Chondrocyte (in vitro differentiated cells): ENCODE results near the gene FOXS1. TPM values are rescaled to one million over a fixed set of nuclear protein-coding genes. Genes with fewer than 3 reads are reported as not detected.

Experiments
- DNase-seq: peaks from one replicate; pipeline ENCODE4 v3.0.0; 2021; ENCODE audit warnings: mixed read lengths, low spot score
- H3K27ac Mint-ChIP-seq: one replicate; pipeline ENCODE4 v1.8.0; 2021; ENCODE audit warnings: mild to moderate bottlenecking, moderate library complexity, mixed read lengths; ENCODE audit not compliant: unreplicated experiment
- H3K27me3 Mint-ChIP-seq: 2 replicates; pipeline ENCODE4 v1.8.0; 2021; ENCODE audit warnings: low read depth, mixed read lengths
- H3K36me3 Mint-ChIP-seq: 2 replicates; pipeline ENCODE4 v1.8.0; 2021; ENCODE audit warnings: low read depth, mixed read lengths
- H3K4me1 Mint-ChIP-seq: 2 replicates; pipeline ENCODE4 v1.8.0; 2021; ENCODE audit warnings: low read depth, mild to moderate bottlenecking, mixed read lengths
- H3K4me3 Mint-ChIP-seq: one replicate; pipeline ENCODE4 v1.8.0; 2021; ENCODE audit warnings: mild to moderate bottlenecking, moderate library complexity, mixed read lengths; ENCODE audit not compliant: unreplicated experiment
- H3K9me3 Mint-ChIP-seq: 2 replicates; pipeline ENCODE4 v1.8.0; 2021; ENCODE audit warnings: low read depth, mixed read lengths
- total RNA-seq: library from RNA; stranded (reverse); gene quantifications from 3 replicates; pipeline ENCODE4 v1.2.1, GENCODE V29; 2021
- TF ChIP-seq, protein P1 (sequence below): fragments of 200-600 bp; sonication (generic); IDR thresholded peaks from 2 replicates; pipeline ENCODE4 v1.5.0; 2021; ENCODE audit warnings: antibody characterized with exemption, mild to moderate bottlenecking, moderate library complexity

FOXS1 gene
- total RNA-seq, 1 donor from 2014 or later: 192 TPM

- peak; percentile 90 for DNase-seq
- TF ChIP-seq, protein P1, sequence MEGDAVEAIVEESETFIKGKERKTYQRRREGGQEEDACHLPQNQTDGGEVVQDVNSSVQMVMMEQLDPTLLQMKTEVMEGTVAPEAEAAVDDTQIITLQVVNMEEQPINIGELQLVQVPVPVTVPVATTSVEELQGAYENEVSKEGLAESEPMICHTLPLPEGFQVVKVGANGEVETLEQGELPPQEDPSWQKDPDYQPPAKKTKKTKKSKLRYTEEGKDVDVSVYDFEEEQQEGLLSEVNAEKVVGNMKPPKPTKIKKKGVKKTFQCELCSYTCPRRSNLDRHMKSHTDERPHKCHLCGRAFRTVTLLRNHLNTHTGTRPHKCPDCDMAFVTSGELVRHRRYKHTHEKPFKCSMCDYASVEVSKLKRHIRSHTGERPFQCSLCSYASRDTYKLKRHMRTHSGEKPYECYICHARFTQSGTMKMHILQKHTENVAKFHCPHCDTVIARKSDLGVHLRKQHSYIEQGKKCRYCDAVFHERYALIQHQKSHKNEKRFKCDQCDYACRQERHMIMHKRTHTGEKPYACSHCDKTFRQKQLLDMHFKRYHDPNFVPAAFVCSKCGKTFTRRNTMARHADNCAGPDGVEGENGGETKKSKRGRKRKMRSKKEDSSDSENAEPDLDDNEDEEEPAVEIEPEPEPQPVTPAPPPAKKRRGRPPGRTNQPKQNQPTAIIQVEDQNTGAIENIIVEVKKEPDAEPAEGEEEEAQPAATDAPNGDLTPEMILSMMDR: no peak
- Mint-ChIP-seq H3K4me1 (peaks cover 15% of the 10 kb centered on the region), H3K4me3 (no peak overlapping the region), H3K27me3 (no peaks in the 10 kb centered on the region), H3K36me3 (no peaks in the 10 kb centered on the region), H3K9me3 (no peaks in the 10 kb centered on the region), H3K27ac (no peak overlapping the region)
Observed at GRCh38 chr20:31833931-31834521, 11.4 kb downstream of the FOXS1 start.

DNA sequence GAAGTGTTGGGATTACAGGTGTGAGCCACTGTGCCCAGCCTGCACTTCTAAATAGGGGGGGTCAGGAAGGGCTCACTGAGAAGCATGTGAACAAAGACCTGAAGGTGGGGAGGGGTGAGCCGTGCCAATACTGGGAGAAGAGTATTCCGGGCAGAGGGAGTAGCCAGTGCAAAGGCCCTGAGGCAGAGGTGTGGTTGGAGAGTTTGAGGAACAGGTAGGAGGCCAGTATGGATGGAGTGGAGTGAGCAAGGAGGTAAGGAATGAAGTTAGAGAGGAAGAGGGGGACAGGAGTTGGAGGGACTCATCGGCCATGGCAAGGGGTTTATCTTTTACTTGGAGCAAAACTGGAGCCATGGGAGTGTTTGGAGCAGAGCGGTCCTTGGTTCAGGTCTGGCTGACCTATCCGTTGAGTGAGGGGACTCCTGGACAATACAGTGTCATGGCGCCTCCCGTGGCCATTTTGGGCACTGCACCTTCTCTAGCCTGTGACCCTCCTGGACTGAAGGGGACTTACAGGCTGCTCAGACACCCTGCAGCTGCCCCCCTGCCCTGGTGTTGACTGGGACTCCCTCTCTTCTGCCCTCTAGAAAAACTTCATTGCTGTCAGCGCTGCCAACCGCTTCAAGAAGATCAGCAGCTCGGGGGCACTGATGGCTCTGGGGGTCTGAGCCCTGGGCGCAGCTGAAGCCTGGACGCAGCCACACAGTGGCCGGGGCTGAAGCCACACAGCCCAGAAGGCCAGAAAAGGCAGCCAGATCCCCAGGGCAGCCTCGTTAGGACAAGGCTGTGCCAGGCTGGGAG, 12.1 kb downstream of the FOXS1 start:
- no peaks in the 10 kb centered on the region for H3K36me3 Mint-ChIP-seq
- H3K27me3 Mint-ChIP-seq: no peaks in the 10 kb centered on the region
- no peaks in the 10 kb centered on the region for H3K9me3 Mint-ChIP-seq
- no peak overlapping the region for H3K27ac Mint-ChIP-seq
- peaks cover 18% of the 10 kb centered on the region for H3K4me1 Mint-ChIP-seq
- H3K4me3 Mint-ChIP-seq: no peak overlapping the region
- DNase-seq: no peak
- TF ChIP-seq, protein P1: peak; percentile 91

DNA sequence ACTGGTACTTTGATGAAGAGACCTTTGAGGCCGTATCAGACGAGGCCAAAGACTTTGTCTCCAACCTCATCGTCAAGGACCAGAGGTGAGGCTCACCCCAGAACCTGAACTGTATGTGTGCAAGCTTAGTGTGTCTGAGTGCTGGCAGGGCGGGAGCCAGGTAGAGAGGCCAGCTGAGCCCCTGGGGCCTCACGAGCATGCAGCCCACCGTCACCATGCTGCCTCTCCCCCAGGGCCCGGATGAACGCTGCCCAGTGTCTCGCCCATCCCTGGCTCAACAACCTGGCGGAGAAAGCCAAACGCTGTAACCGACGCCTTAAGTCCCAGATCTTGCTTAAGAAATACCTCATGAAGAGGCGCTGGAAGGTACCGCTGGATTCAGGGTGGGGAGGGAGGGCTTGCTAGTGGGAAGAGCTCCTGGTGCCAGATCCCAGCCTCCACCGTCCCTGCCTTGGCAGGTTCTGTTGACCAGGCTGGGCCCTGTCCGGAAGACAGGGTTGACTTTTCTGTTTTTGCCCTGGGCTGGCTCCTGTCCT, 13.6 kb downstream of the FOXS1 start:
- Mint-ChIP-seq H3K4me3 (no peak overlapping the region), H3K36me3 (no peaks in the 10 kb centered on the region), H3K27ac (no peak overlapping the region), H3K9me3 (no peaks in the 10 kb centered on the region), H3K4me1 (peaks cover 18% of the 10 kb centered on the region), H3K27me3 (peaks cover 2% of the 10 kb centered on the region)
- no peak for DNase-seq
- TF ChIP-seq, protein P1: no peak

- Mint-ChIP-seq H3K9me3 (no peaks in the 10 kb centered on the region), H3K27ac (no peak overlapping the region), H3K4me3 (no peak overlapping the region), H3K27me3 (peaks cover 2% of the 10 kb centered on the region), H3K4me1 (peaks cover 18% of the 10 kb centered on the region), H3K36me3 (no peaks in the 10 kb centered on the region)
- TF ChIP-seq, protein P1: no peak
- DNase-seq: no peak
Observed at GRCh38 chr20:31831211-31831610, 14.2 kb downstream of the FOXS1 start.

DNA sequence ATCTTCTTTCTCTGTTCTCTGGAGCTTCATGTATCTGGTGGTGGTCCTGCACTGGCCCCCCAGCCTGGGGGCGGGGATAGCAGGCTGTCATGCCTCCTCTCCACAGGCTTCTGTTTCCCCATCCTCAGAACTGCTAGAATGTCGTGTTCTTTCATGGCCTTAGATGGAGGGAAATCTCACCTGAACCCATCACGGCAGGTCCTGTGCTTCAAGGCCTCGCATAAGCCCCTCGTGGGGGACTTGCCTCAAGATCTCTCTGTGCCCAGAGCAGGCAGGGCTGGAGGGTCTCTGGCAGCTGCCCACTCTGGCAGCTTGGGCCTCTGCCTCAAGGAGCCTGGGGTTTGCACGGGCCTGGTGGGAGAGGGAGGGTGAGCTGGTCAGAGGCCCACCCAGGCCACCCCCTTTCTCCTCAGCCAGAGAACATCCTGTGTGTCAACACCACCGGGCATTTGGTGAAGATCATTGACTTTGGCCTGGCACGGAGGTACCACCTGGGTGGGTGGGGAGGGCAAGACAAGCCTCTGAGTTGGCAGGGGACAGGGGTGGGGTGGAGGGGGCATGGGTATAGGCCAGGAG, 14.9 kb downstream of the FOXS1 start:
- no peaks in the 10 kb centered on the region for H3K9me3 Mint-ChIP-seq

More for the DNA sequence above, 14.9 kb downstream of the FOXS1 start:
- peaks cover 2% of the 10 kb centered on the region for H3K27me3 Mint-ChIP-seq
- peaks cover 18% of the 10 kb centered on the region for H3K4me1 Mint-ChIP-seq
- TF ChIP-seq, protein P1: no peak
- H3K4me3 Mint-ChIP-seq: no peak overlapping the region
- no peaks in the 10 kb centered on the region for H3K36me3 Mint-ChIP-seq
- no peak for DNase-seq
- no peak overlapping the region for H3K27ac Mint-ChIP-seq
